IMR-90 (cell line): ENCODE data around the gene ACKR1. TPM values are rescaled to one million over a fixed set of nuclear protein-coding genes. Genes with fewer than 3 reads are reported as not detected.

Experiments used
- ATAC-seq: fragments of 200-7000 bp; cut with Tn5 transposase; 2 replicates; pipeline ENCODE4 v1.9.1; 2020; ENCODE audit warnings: low read depth, mild to moderate bottlenecking, moderate library complexity
- BruUV-seq: library from RNA; stranded (reverse); fragments of 400-500 nt; replicated peaks from 2 replicates; lab custom pipeline; 2021; lab: Mats Ljungman, UMichigan
- CTCF ChIA-PET: fragments of 300-600 bp; formaldehyde crosslinking; extraction: SDS; loops from one replicate; lab custom pipeline; 2021; ENCODE audit warnings: antibody characterized with exemption; lab: Yijun Ruan, JAX
- POLR2A ChIA-PET: fragments of 300-600 bp; sonication (Branson Sonifier 250); formaldehyde crosslinking; loops from one replicate; lab custom pipeline; 2022; ENCODE audit warnings: antibody characterized with exemption; ENCODE audit not compliant: unreplicated experiment; lab: Charles Lee
- DNase-seq: peaks from one replicate; pipeline ENCODE4 v3.0.0; 2013
- H2AFZ ChIP-seq: replicated peaks from 2 replicates; pipeline ENCODE3; 2013; ENCODE audit warnings: low read length, mild to moderate bottlenecking; ENCODE audit not compliant: poor library complexity
- H2AK5ac ChIP-seq: 2 replicates; pipeline ENCODE4 v1.6.1; 2013; ENCODE audit warnings: low read depth, low read length, inconsistent platforms
- H2AK9ac ChIP-seq: replicated peaks from 2 replicates; pipeline ENCODE3; 2013; ENCODE audit warnings: mild to moderate bottlenecking, low read depth, low read length, moderate library complexity; ENCODE audit not compliant: poor library complexity
- H2BK120ac ChIP-seq: 2 replicates; pipeline ENCODE4 v1.6.1; 2013; ENCODE audit warnings: low read depth, low read length, inconsistent platforms
- H2BK15ac ChIP-seq: 3 replicates; pipeline ENCODE4 v1.6.1; 2013; ENCODE audit warnings: low read depth, low read length, inconsistent platforms
- H2BK20ac ChIP-seq: 2 replicates; pipeline ENCODE4 v1.6.1; 2013; ENCODE audit warnings: low read depth, mild to moderate bottlenecking, inconsistent platforms, low read length, moderate library complexity
- H2BK5ac ChIP-seq: 2 replicates; pipeline ENCODE4 v1.6.1; 2013; ENCODE audit warnings: mild to moderate bottlenecking, low read depth, low read length, inconsistent platforms; ENCODE audit not compliant: poor library complexity, severe bottlenecking
- H3K14ac ChIP-seq: replicated peaks from 2 replicates; pipeline ENCODE4 v1.6.1; 2013; ENCODE audit warnings: low read depth, low read length, inconsistent platforms
- H3K18ac ChIP-seq: 2 replicates; pipeline ENCODE4 v1.6.1; 2013; ENCODE audit warnings: low read depth, low read length, control low read depth
- H3K23ac ChIP-seq: 2 replicates; pipeline ENCODE4 v1.6.1; 2013; ENCODE audit warnings: low read depth, low read length, inconsistent platforms
- H3K27ac ChIP-seq: 2 replicates; pipeline ENCODE4 v1.5.1; 2013; ENCODE audit warnings: mild to moderate bottlenecking, control low read depth, low read length; ENCODE audit not compliant: insufficient read depth
- H3K27me3 ChIP-seq: 2 replicates; pipeline ENCODE4 v1.6.1; 2013; ENCODE audit warnings: low read length; ENCODE audit not compliant: control insufficient read depth, insufficient read depth
- H3K36me3 ChIP-seq: 2 replicates; pipeline ENCODE4 v1.6.1; 2013; ENCODE audit warnings: low read length, mixed read lengths; ENCODE audit not compliant: control insufficient read depth, insufficient read depth
- H3K4ac ChIP-seq: 2 replicates; pipeline ENCODE4 v1.6.1; 2013; ENCODE audit warnings: low read depth, low read length, inconsistent platforms
- H3K4me1 ChIP-seq: 2 replicates; pipeline ENCODE4 v1.6.1; 2013; ENCODE audit warnings: low read length, mixed read lengths; ENCODE audit not compliant: control insufficient read depth, insufficient read depth
- H3K4me2 ChIP-seq: 2 replicates; pipeline ENCODE4 v1.6.1; 2013; ENCODE audit warnings: low read depth, mild to moderate bottlenecking, control low read depth, low read length, moderate library complexity
- H3K4me3 ChIP-seq: 2 replicates; pipeline ENCODE4 v1.5.1; 2013; ENCODE audit warnings: low read depth, mild to moderate bottlenecking, control low read depth, low read length, moderate library complexity; ENCODE audit not compliant: insufficient read depth
- H3K56ac ChIP-seq: 2 replicates; pipeline ENCODE4 v1.6.1; 2013; ENCODE audit warnings: low read length, inconsistent platforms; ENCODE audit not compliant: insufficient read depth; ENCODE audit errors: extremely low read depth
- H3K79me1 ChIP-seq, 2 experiments: 2 replicates each; pipeline ENCODE4 v1.6.1; 2013; ENCODE audit warnings: low read length in 2 of 2, inconsistent platforms in 1 of 2, low read depth in 1 of 2
- H3K9ac ChIP-seq: 2 replicates; pipeline ENCODE4 v1.6.1; 2013; ENCODE audit warnings: low read depth, low read length, control low read depth
- H3K9me1 ChIP-seq: 2 replicates; pipeline ENCODE4 v1.6.1; 2013; ENCODE audit warnings: low read length, inconsistent platforms; ENCODE audit not compliant: insufficient read depth
- H3K9me3 ChIP-seq: 2 replicates; pipeline ENCODE4 v1.6.1; 2013; ENCODE audit warnings: low read length; ENCODE audit not compliant: control insufficient read depth, insufficient read depth
- H4K20me1 ChIP-seq: 2 replicates; pipeline ENCODE4 v1.6.1; 2013; ENCODE audit warnings: low read length, inconsistent platforms; ENCODE audit not compliant: insufficient read depth
- H4K5ac ChIP-seq: 2 replicates; pipeline ENCODE4 v1.6.1; 2013; ENCODE audit warnings: mild to moderate bottlenecking, low read depth, low read length, control low read depth
- H4K8ac ChIP-seq, 2 experiments: 2 replicates each; pipeline ENCODE4 v1.6.1; 2013; ENCODE audit warnings: low read depth in 2 of 2, low read length in 2 of 2, control low read depth in 1 of 2, inconsistent platforms in 1 of 2
- H4K91ac ChIP-seq: 2 replicates; pipeline ENCODE4 v1.6.1; 2013; ENCODE audit warnings: low read depth, low read length, inconsistent platforms; ENCODE audit not compliant: insufficient read depth
- BHLHE40 ChIP-seq: fragments of 150-350 bp; IDR thresholded peaks from 2 replicates; pipeline ENCODE4 v1.6.1; 2016; ENCODE audit warnings: mild to moderate bottlenecking, low read depth, low read length
- CEBPB ChIP-seq: IDR thresholded peaks from 2 replicates; pipeline ENCODE4 v1.6.1; 2012; ENCODE audit warnings: low read depth, low read length, improper control_type of control experiment
- CHD1 ChIP-seq: IDR thresholded peaks from 2 replicates; pipeline ENCODE4 v1.6.1; 2012; ENCODE audit warnings: low read depth, low read length, improper control_type of control experiment
- FOS ChIP-seq: fragments of 150-350 bp; IDR thresholded peaks from 2 replicates; pipeline ENCODE4 v1.6.1; 2016; ENCODE audit warnings: low read depth, low read length
- MAFK ChIP-seq: IDR thresholded peaks from 2 replicates; pipeline ENCODE4 v1.6.1; 2012; ENCODE audit warnings: low read depth, low read length, improper control_type of control experiment
- MAZ ChIP-seq: IDR thresholded peaks from 2 replicates; pipeline ENCODE4 v1.6.1; 2012; ENCODE audit warnings: low read depth, mild to moderate bottlenecking, low read length, improper control_type of control experiment, moderate library complexity, borderline replicate concordance
- MXI1 ChIP-seq: IDR thresholded peaks from 2 replicates; pipeline ENCODE4 v1.6.1; 2012; ENCODE audit warnings: low read depth, mild to moderate bottlenecking, low read length, moderate library complexity, borderline replicate concordance
- NFE2L2 ChIP-seq: fragments of 150-350 bp; IDR thresholded peaks from 2 replicates; pipeline ENCODE4 v1.6.1; 2016; ENCODE audit warnings: low read depth, mild to moderate bottlenecking, low read length
- POLR2A ChIP-seq: IDR thresholded peaks from 2 replicates; pipeline ENCODE4 v1.6.1; 2012; ENCODE audit warnings: mild to moderate bottlenecking, low read depth, low read length
- RAD21 ChIP-seq: IDR thresholded peaks from 2 replicates; pipeline ENCODE4 v1.6.1; 2012; ENCODE audit warnings: low read length, improper control_type of control experiment
- RCOR1 ChIP-seq: IDR thresholded peaks from 2 replicates; pipeline ENCODE4 v1.6.1; 2012; ENCODE audit warnings: mild to moderate bottlenecking, low read length, improper control_type of control experiment; ENCODE audit not compliant: insufficient replicate concordance
- RFX5 ChIP-seq: IDR thresholded peaks from 2 replicates; pipeline ENCODE4 v1.8.0; 2012; ENCODE audit warnings: low read depth, mild to moderate bottlenecking, low read length, moderate library complexity
- SMC3 ChIP-seq: fragments of 150-350 bp; IDR thresholded peaks from 2 replicates; pipeline ENCODE4 v1.6.1; 2016; ENCODE audit warnings: low read depth, mild to moderate bottlenecking, antibody characterized with exemption, low read length, moderate library complexity
- USF2 ChIP-seq: fragments of 150-350 bp; IDR thresholded peaks from 2 replicates; pipeline ENCODE4 v1.6.1; 2017; ENCODE audit warnings: mild to moderate bottlenecking, antibody characterized with exemption, low read length, low read depth
- WGBS, 2 experiments: methylation state at CpG; one replicate each; pipeline versions ENCODE4 v1.1.5 to v1.1.7; 2013; ENCODE audit warnings: missing lambda C conversion rate in 2 of 2; ENCODE audit not compliant: insufficient read length in 1 of 2; ENCODE audit errors: extremely low coverage in 2 of 2; 5-methylcytosine and 5-hydroxymethylcytosine counted together
- dilution Hi-C: fragments of 300-500 bp; cut with HindIII; formaldehyde crosslinking; loops from one replicate; pipeline ENCODE4 v1.14.3; 2018; ENCODE audit warnings: low sequenced_read_pairs; ENCODE audit not compliant: unreplicated experiment
- in situ Hi-C: fragments of 300-500 bp; cut with MboI; formaldehyde crosslinking; loops from 3 replicates; pipeline ENCODE4 v1.14.3; 2019; ENCODE audit warnings: low sequenced_read_pairs, inconsistent platforms, mixed read lengths
- intact Hi-C: fragments of 100-400 bp; cut with micrococcal nuclease; formaldehyde crosslinking; loops from 2 replicates; pipeline ENCODE4 v1.10.0; 2022
- polyA plus RNA-seq, 3 experiments: library from polyadenylated mRNA; depleted of rRNA; stranded (reverse); fragments of >200 nt; gene quantifications; 2 replicates each; pipeline ENCODE4 v1.2.3, GENCODE V29; 2012; ENCODE audit warnings: low replicate concordance in 1 of 3
- total RNA-seq: library from RNA; depleted of rRNA; stranded (reverse); fragments of >200 nt; gene quantifications from 2 replicates; pipeline ENCODE4 v1.2.3, GENCODE V29; 2012
- TF ChIP-seq, protein P1 (sequence below): fragments of 150-350 bp; IDR thresholded peaks from 2 replicates; pipeline ENCODE4 v1.6.1; 2016; ENCODE audit warnings: low read depth, mild to moderate bottlenecking, low read length, moderate library complexity, borderline replicate concordance
- TF ChIP-seq, protein P2 (sequence below): conservative IDR thresholded peaks from 2 replicates; pipeline ENCODE4 v1.5.1; 2012; ENCODE audit warnings: mild to moderate bottlenecking, low read depth, low read length, improper control_type of control experiment

ACKR1 gene
- total and polyA plus RNA-seq, 2 of the 4 experiments (the other 2 are of a cell fraction) = not detected

GRCh38 chr1:159190441-159190840 lies 14.2 kb upstream of the ACKR1 start:
- Histone ChIP-seq H2AK5ac (no peak overlapping the region), H3K9me3 (no peaks in the 10 kb centered on the region), H3K4me2 (no peak overlapping the region), H3K56ac (no peak overlapping the region), H3K23ac (no peak overlapping the region), H3K4me1 (no peaks in the 10 kb centered on the region), H2BK120ac (no peak overlapping the region), H4K8ac (no peak overlapping the region), H2BK15ac (no peak overlapping the region), H3K4me3 (no peak overlapping the region), H3K9ac (no peak overlapping the region), H4K91ac (no peak overlapping the region), H3K18ac (no peak overlapping the region), H3K79me1 (no peaks in the 10 kb centered on the region), H3K36me3 (no peaks in the 10 kb centered on the region), H2AFZ (no peak overlapping the region), H4K5ac (no peak overlapping the region), H2AK9ac (no peak overlapping the region), H3K4ac (no peak overlapping the region), H3K27ac (no peak overlapping the region), H3K9me1 (no peaks in the 10 kb centered on the region), H2BK20ac (no peak overlapping the region), H3K14ac (no peak overlapping the region), H4K20me1 (no peaks in the 10 kb centered on the region), H2BK5ac (no peak overlapping the region), H3K27me3 (peaks cover 7% of the 10 kb centered on the region)
- ATAC-seq (no peak), DNase-seq (no peak)
- ChIA-PET POLR2A (no interaction called here), CTCF (interaction anchor here (0.5 kb wide), 2 partner anchors 30 to 662 kb away, joined by 3 read pairs; no protein-coding TSS in a partner anchor)
- no CpG with 5 or more reads among the region's 2 CpGs for WGBS, 2 experiments
- TF ChIP-seq MAFK = no peak
- no peak for TF ChIP-seq SMC3
- no peak for TF ChIP-seq MAZ
- TF ChIP-seq POLR2A = no peak
- TF ChIP-seq CHD1 = no peak
- TF ChIP-seq CEBPB = no peak
- TF ChIP-seq, protein P1, sequence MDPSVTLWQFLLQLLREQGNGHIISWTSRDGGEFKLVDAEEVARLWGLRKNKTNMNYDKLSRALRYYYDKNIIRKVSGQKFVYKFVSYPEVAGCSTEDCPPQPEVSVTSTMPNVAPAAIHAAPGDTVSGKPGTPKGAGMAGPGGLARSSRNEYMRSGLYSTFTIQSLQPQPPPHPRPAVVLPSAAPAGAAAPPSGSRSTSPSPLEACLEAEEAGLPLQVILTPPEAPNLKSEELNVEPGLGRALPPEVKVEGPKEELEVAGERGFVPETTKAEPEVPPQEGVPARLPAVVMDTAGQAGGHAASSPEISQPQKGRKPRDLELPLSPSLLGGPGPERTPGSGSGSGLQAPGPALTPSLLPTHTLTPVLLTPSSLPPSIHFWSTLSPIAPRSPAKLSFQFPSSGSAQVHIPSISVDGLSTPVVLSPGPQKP = no peak
- no peak for TF ChIP-seq FOS
- TF ChIP-seq NFE2L2 = no peak
- TF ChIP-seq, protein P2, sequence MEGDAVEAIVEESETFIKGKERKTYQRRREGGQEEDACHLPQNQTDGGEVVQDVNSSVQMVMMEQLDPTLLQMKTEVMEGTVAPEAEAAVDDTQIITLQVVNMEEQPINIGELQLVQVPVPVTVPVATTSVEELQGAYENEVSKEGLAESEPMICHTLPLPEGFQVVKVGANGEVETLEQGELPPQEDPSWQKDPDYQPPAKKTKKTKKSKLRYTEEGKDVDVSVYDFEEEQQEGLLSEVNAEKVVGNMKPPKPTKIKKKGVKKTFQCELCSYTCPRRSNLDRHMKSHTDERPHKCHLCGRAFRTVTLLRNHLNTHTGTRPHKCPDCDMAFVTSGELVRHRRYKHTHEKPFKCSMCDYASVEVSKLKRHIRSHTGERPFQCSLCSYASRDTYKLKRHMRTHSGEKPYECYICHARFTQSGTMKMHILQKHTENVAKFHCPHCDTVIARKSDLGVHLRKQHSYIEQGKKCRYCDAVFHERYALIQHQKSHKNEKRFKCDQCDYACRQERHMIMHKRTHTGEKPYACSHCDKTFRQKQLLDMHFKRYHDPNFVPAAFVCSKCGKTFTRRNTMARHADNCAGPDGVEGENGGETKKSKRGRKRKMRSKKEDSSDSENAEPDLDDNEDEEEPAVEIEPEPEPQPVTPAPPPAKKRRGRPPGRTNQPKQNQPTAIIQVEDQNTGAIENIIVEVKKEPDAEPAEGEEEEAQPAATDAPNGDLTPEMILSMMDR = no peak
- no peak for TF ChIP-seq RAD21
- TF ChIP-seq RFX5 = no peak
- TF ChIP-seq USF2 = no peak
- no peak for TF ChIP-seq RCOR1
- no peak for TF ChIP-seq MXI1
- TF ChIP-seq BHLHE40 = no peak
- intact Hi-C loops (no loop called here), in situ Hi-C loops (no loop called here), dilution Hi-C loops (no loop called here)
- no TSS peak for BruUV-seq
